Stimulated activated CD4-positive, alpha-beta T cell treated with anti-CD3 and anti-CD28 coated beads, TNF-alpha, amount 100 ng/mL, for 48 hours (primary cell): Measurements from ENCODE around the gene NUTF2.

Experiments used
- DNase-seq, 3 donors: peaks; one replicate each; pipeline ENCODE4 v3.0.0-alpha.2; 2020; ENCODE audit warnings: low read depth in 3 of 3

NUTF2 gene

GRCh38 chr16:67837811-67838210 lies 8.9 kb upstream of the NUTF2 start:
- no peak for DNase-seq

DNA sequence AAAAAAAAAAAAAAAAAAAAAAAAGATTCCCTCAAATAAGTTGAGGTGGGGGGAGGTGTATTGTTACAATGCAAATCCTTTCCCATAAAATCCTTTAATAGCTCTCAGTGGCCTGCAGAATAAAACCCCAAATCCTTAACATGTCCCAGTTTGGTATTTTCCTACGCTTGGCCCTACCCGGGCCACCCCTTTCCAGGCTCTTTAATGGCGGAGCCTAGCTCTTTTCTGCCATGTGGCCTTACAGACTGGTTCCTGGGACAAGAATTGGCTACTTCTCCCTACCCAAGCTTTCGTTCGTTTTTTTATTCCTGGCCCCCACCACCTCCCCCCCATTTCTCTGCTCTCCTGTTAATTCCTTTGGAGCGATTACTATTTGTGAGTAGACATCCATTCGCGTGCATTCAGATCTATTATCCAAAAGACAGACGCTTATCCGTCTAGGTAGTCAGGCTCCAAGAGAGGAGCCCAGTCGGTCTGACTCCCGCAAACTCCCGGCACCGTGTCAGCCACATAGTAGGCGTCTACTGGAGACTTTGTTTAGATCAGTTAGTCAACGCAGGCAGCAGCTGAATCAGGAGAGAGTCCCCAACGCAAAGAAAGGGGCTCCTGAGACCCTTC lies 5.4 kb upstream of the NUTF2 start:
- DNase-seq: no peak

DNA sequence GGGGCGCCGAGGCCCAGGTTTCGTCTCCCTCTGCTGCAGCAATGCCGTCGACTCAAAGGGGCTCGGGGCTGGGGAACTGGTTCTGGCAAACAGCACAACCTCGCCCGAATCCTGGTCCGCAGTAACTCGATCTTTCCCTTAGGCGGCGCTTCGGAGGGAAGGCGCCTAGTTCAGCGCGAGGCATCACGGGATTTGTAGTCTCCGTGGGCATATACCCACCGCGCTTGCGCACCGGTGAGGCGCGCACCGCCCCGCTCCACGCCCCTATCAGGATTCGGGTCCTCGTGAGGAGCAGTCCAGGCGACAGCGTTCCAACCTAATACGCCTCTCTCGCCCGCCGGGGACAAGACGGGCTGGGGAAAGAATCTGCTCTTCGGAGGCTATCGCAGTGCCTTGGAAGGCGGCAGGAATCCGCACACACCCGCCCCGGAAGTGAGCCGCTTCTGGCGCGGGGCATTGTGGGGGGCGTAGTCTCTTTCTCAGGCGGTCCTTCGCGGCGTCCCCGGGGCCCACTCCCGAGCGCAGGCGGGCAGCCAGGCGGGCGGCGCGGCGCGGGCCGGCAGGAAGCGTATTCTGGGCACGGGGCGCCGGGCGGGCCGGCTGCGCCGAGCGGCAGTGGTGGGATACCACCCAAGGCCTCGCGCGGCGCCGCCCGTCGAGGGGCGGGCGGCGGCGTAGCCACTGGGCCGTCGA lies 4.8 kb upstream of the NUTF2 start, which contains the start of gene THAP11:
Gene THAP11, plus strand, starts transcription at position 505 of the 693 bp plus-strand sequence. CDS start 235 bp downstream, outside the sequence.
- peak; percentile 89 to 92 (median 91) for DNase-seq

DNA sequence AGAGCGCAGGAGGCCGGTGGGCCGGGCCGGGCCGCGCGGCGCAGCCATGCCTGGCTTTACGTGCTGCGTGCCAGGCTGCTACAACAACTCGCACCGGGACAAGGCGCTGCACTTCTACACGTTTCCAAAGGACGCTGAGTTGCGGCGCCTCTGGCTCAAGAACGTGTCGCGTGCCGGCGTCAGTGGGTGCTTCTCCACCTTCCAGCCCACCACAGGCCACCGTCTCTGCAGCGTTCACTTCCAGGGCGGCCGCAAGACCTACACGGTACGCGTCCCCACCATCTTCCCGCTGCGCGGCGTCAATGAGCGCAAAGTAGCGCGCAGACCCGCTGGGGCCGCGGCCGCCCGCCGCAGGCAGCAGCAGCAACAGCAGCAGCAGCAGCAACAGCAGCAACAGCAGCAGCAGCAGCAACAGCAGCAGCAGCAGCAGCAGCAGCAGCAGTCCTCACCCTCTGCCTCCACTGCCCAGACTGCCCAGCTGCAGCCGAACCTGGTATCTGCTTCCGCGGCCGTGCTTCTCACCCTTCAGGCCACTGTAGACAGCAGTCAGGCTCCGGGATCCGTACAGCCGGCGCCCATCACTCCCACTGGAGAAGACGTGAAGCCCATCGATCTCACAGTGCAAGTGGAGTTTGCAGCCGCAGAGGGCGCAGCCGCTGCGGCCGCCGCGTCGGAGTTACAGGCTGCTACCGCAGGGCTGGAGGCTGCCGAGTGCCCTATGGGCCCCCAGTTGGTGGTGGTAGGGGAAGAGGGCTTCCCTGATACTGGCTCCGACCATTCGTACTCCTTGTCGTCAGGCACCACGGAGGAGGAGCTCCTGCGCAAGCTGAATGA lies 4.0 kb upstream of the NUTF2 start:
- DNase-seq: peak; percentile 36 to 39 (median 38)

DNA sequence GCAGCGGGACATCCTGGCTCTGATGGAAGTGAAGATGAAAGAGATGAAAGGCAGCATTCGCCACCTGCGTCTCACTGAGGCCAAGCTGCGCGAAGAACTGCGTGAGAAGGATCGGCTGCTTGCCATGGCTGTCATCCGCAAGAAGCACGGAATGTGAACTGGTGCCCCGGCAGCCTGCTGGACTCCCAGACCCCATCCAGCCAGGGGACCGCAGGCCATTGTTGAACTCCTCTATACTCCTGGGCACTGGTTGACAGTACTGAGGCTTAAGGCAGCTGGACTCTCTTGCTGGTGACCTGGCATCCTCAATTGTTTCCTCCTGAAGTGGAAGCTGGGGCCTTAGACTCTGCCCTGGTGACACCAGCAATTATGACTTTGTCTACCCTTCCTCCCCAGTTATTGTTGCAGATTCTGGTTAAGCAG lies 3.4 kb upstream of the NUTF2 start:
- DNase-seq: no peak

DNA sequence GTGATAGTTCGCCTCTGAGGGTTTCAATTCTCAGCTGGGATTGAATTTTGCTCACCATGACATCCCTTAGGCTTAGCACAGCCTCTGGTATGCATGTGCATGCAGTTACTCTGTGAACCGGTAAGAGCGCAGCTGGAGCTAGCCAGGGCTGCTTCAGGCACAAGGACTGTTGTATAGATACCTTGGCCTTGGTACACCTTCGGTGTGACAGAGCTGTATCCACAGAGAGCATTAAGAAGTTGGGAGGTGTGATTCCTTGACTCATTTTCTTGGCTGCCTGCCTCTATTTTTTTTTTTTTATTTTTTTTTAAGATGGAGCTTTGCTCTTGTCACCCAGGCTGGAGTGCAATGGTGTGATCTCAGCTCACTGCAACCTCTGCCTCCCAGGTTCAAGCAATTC lies 2.2 kb upstream of the NUTF2 start:
- DNase-seq: no peak

- DNase-seq: no peak
Measured at GRCh38 chr16:67845291-67846062, 1.3 kb upstream of the NUTF2 start.

- no peak for DNase-seq
Measured at GRCh38 chr16:67846063-67846319, 742 bp upstream of the NUTF2 start.

GRCh38 chr16:67847064-67847861 lies 530 bp downstream of the NUTF2 start, which contains the start of gene CENPT:
Gene CENPT (minus strand): TSS chr16:67847693. CDS start chr16:67833859, 13,834 bp downstream.
- peak in 2 of 3 donors; percentile 29 to 50 for DNase-seq

DNA sequence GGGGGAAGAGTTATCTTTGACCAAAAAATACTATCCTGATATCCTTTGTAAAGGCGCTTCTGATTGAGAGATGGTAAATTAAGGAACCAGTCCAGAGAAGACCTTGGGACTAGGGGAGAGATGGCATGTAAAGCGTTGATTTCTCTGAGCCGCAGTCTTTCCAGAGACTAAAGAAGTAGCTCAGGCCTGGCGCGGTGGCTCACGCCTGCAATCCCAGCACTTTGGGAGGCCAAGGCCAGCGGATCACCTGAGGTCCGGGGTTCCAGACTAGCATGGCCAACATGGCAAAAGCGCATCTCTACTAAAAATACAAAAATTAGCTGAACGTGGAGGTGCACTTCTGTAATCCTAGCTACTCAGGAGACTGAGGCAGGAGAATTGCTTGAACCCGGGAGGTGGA lies 1.4 kb downstream of the NUTF2 start:
- DNase-seq: no peak

DNA sequence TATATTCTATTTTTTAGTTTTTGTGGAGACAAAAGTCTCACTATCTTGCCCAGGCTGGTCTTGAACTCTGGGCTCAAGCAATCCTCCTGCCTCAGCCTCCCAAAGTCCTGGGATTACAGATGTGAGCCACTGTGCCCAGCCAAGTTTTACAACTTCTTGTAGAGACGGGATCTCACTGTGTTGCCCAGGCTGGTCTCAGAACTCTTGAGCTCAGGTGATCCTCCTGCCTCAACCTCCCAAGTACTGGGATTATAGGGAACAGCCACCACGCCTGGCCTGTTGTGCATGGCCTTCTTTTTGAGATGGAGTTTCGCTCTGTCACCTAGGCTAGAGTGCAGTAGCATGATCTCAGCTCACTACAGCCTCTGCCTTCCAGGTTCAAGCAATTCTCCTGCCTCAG lies 6.9 kb downstream of the NUTF2 start:
- no peak for DNase-seq

GRCh38 chr16:67855789-67856188 lies 9.1 kb downstream of the NUTF2 start:
- DNase-seq: no peak

GRCh38 chr16:67856927-67857546 lies 10.3 kb downstream of the NUTF2 start:
- DNase-seq: no peak

- peak in 1 of 3 donors; percentile 15 for DNase-seq
Measured at GRCh38 chr16:67857547-67858233, 11.0 kb downstream of the NUTF2 start.

- no peak for DNase-seq
Measured at GRCh38 chr16:67858500-67858899, 11.8 kb downstream of the NUTF2 start.

- no peak for DNase-seq
Measured at GRCh38 chr16:67860589-67861398, 14.1 kb downstream of the NUTF2 start.

GRCh38 chr16:67861877-67862276 lies 15.1 kb downstream of the NUTF2 start:
- no peak for DNase-seq

DNA sequence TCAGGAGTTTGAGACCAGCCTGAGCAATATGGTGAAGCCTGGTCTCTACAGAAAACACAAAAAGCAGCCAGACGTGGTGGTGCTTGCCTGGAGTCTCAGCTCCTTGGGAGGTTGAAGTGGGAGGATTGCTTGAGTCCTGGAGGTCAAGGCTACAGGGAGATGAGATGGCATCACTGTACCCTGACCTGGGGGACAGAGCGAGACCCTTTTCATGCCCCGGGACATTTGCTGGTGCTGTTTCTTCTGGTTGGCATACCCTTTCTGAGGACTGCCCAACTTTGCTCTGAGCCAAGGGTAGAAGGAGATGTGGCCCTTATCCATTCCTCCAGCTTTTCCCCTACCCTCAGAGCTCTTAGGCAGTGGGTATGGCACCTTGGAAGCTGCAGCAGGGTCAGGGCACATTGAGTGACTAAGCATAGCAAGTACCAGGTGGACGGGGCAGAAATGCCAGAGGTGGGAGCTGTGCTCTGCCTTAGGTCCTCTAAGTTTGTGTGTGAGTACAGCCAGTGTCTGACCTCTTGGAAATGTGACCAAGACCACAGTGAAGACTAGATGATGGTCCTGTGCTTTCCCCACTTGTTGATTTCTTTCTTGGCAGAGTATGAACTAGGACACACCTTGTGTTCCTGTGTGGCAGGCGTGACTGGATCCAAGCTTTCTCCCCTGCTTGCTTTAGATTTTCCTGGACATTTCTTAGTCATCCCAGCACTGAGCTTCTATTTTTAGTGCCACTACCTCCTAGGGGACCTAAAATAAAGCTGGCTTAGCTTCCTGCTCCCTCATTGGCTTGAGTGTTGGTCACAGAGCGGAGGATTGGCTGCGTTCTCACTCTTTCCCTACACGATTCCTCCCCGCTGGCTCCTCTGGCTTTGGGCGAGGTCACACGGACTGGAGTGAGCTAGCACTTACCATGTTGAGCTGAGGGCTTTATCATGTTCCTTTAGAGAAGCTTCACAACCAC lies 16.2 kb downstream of the NUTF2 start:
- no peak for DNase-seq
